ENCODE measurements around the gene RIN2. TPM values are rescaled to one million over a fixed set of nuclear protein-coding genes. Genes with fewer than 3 reads are reported as not detected.
"Not testable (repeated sequence)": the region's sequence is repeated elsewhere in the genome, so short reads cannot be mapped to it uniquely, and the experiment has no call there.

Gene RIN2
- total RNA-seq, 1 donor from 2014 or later: 63.9 TPM

GRCh38 chr20:19780261-19780660 is 22.2 kb downstream of the RIN2 start:
- no peak for DNase-seq (ENCODE audit: low spot score)
- intact Hi-C loops (cut with DNase I): loop anchor here (5.0 kb wide), 1 partner anchor 88 kb away; no protein-coding TSS in a partner anchor

- DNase-seq (ENCODE audit: low spot score): no peak
- intact Hi-C loops (cut with DNase I): loop anchor here (5.0 kb wide), 1 partner anchor 89 kb away; no protein-coding TSS in a partner anchor
Measured at GRCh38 chr20:19781235-19781634, 23.2 kb downstream of the RIN2 start.

- no peak for DNase-seq (ENCODE audit: low spot score)
- intact Hi-C loops (cut with DNase I): loop anchor here (5.0 kb wide), 1 partner anchor 90 kb away; no protein-coding TSS in a partner anchor
Measured at GRCh38 chr20:19782669-19783068, 24.6 kb downstream of the RIN2 start.

- intact Hi-C loops (cut with DNase I): loop anchor here (2.0 to 5.0 kb wide), 3 partner anchors 25 to 193 kb away; partner anchors contain the start of gene RIN2
- no peak for DNase-seq (ENCODE audit: low spot score)
Measured at GRCh38 chr20:19783966-19784401, 25.9 kb downstream of the RIN2 start.

GRCh38 chr20:19784511-19785172 is 26.6 kb downstream of the RIN2 start:
- intact Hi-C loops (cut with DNase I): loop anchor here (1.0 to 5.0 kb wide), 6 partner anchors 26 to 218 kb away; partner anchors contain the start of gene RIN2
- peak; percentile 82 for DNase-seq (ENCODE audit: low spot score)

- DNase-seq (ENCODE audit: low spot score): no peak
- intact Hi-C loops (cut with DNase I): loop anchor here (1.0 to 5.0 kb wide), 5 partner anchors 27 to 217 kb away; partner anchors contain the start of gene RIN2
Measured at GRCh38 chr20:19785173-19785982, 27.3 kb downstream of the RIN2 start.

GRCh38 chr20:19785983-19786285 is 27.9 kb downstream of the RIN2 start:
- intact Hi-C loops (cut with DNase I): loop anchor here (1.0 to 5.0 kb wide), 5 partner anchors 27 to 216 kb away; partner anchors contain the start of gene RIN2
- no peak for DNase-seq (ENCODE audit: low spot score)

- DNase-seq (ENCODE audit: low spot score): no peak
- intact Hi-C loops (cut with DNase I): loop anchor here (5.0 kb wide), 2 partner anchors 46 to 216 kb away; no protein-coding TSS in a partner anchor
Measured at GRCh38 chr20:19786311-19786710, 28.3 kb downstream of the RIN2 start.

- no peak for DNase-seq (ENCODE audit: low spot score)
- intact Hi-C loops (cut with DNase I): loop anchor here (5.0 kb wide), 2 partner anchors 45 to 215 kb away; no protein-coding TSS in a partner anchor
Measured at GRCh38 chr20:19787366-19787765, 29.3 kb downstream of the RIN2 start.

- no peak for DNase-seq (ENCODE audit: low spot score)
- intact Hi-C loops (cut with DNase I): loop anchor here (5.0 kb wide), 2 partner anchors 43 to 213 kb away; no protein-coding TSS in a partner anchor
Measured at GRCh38 chr20:19789009-19789408, 31.0 kb downstream of the RIN2 start.

GRCh38 chr20:19789446-19789845 is 31.4 kb downstream of the RIN2 start:
- no peak for DNase-seq (ENCODE audit: low spot score)

GRCh38 chr20:19791887-19792286 is 33.8 kb downstream of the RIN2 start:
- DNase-seq (ENCODE audit: low spot score): no peak
- intact Hi-C loops (cut with DNase I): no loop called here

More at GRCh38 chr20:19789446-19789845, 31.4 kb downstream of the RIN2 start:
- intact Hi-C loops (cut with DNase I): loop anchor here (5.0 kb wide), 2 partner anchors 43 to 213 kb away; no protein-coding TSS in a partner anchor

- intact Hi-C loops (cut with DNase I): no loop called here
- no peak for DNase-seq (ENCODE audit: low spot score)
Measured at GRCh38 chr20:19793716-19794115, 35.7 kb downstream of the RIN2 start.

GRCh38 chr20:19794941-19795340 is 36.9 kb downstream of the RIN2 start:
- DNase-seq (ENCODE audit: low spot score): no peak
- intact Hi-C loops (cut with DNase I): no loop called here

- intact Hi-C loops (cut with DNase I): no loop called here
- DNase-seq (ENCODE audit: low spot score): no peak
Measured at GRCh38 chr20:19799325-19799724, 41.3 kb downstream of the RIN2 start.

GRCh38 chr20:19802099-19802491 is 44.0 kb downstream of the RIN2 start:
- intact Hi-C loops (cut with DNase I): loop anchor here (5.0 kb wide), 1 partner anchor 110 kb away; no protein-coding TSS in a partner anchor
- DNase-seq (ENCODE audit: low spot score): no peak

GRCh38 chr20:19802492-19803158 is 44.6 kb downstream of the RIN2 start:
- intact Hi-C loops (cut with DNase I): loop anchor here (5.0 kb wide), 1 partner anchor 110 kb away; no protein-coding TSS in a partner anchor
- DNase-seq (ENCODE audit: low spot score): no peak

GRCh38 chr20:19806276-19806675 is 48.2 kb downstream of the RIN2 start:
- DNase-seq (ENCODE audit: low spot score); intact Hi-C loops (cut with DNase I): not testable (repeated sequence)

GRCh38 chr20:19806806-19807190 is 48.7 kb downstream of the RIN2 start:
- intact Hi-C loops (cut with DNase I): no loop called here

More at GRCh38 chr20:19806806-19807190, 48.7 kb downstream of the RIN2 start:
- no peak for DNase-seq (ENCODE audit: low spot score)
